IPS-15b (cell line): ENCODE results near the gene AFM.

Experiments used
- H3K27me3 ChIP-seq: one replicate; pipeline ENCODE4 v1.6.1; 2013; ENCODE audit warnings: low read length; ENCODE audit not compliant: control insufficient read depth, insufficient read depth
- H3K36me3 ChIP-seq: one replicate; pipeline ENCODE4 v1.6.1; 2013; ENCODE audit warnings: low read length; ENCODE audit not compliant: control insufficient read depth, insufficient read depth
- H3K4me1 ChIP-seq: one replicate; pipeline ENCODE4 v1.6.1; 2013; ENCODE audit warnings: mild to moderate bottlenecking, low read length; ENCODE audit not compliant: control insufficient read depth, insufficient read depth
- H3K4me3 ChIP-seq: one replicate; pipeline ENCODE4 v1.5.1; 2013; ENCODE audit warnings: low read depth, low read length
- H3K9ac ChIP-seq: one replicate; pipeline ENCODE4 v1.6.1; 2013; ENCODE audit warnings: low read depth, mild to moderate bottlenecking, low read length
- H3K9me3 ChIP-seq: one replicate; pipeline ENCODE4 v1.6.1; 2013; ENCODE audit warnings: mild to moderate bottlenecking, low read length; ENCODE audit not compliant: control insufficient read depth, insufficient read depth

The AFM gene

DNA sequence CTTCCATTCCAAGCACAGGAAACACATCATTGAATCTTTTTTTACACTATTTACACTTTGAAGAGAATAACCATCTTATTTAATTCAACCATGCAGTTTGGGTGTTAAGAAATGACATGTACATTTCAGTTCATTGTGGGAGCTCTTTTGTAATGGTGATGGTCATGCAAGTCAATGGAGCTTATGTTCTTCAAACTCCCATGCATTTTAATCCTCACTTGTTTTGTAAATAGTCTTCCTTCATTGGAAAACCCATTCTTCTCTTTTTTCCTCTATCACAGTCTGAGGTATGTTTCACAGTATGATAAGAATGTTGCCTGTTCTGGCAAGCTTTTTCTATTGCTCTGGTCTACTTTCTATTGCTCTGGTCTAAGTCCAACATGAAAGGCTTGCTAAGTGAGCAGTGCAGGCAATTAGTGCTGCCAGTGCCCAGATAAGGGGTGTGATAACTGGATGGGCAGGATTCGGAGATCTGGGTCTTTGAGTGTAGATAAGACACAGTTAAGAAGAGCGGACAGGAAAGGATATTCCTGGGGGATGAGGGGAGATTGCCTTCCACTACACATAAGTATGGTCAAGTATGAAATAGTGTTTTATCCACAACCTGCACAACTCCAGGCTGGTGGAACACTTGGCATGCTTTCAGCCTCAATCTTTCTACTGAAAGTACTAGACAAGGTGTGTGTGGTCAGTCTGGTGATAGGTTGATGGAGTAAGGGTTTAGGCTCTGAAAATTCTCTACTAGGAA, 28.4 kb upstream of the AFM start:
- Histone ChIP-seq H3K4me1 (peaks cover 32% of the 10 kb centered on the region), H3K9me3 (no peaks in the 10 kb centered on the region), H3K27me3 (no peaks in the 10 kb centered on the region), H3K36me3 (no peaks in the 10 kb centered on the region), H3K4me3 (no peak overlapping the region), H3K9ac (no peak overlapping the region)

DNA sequence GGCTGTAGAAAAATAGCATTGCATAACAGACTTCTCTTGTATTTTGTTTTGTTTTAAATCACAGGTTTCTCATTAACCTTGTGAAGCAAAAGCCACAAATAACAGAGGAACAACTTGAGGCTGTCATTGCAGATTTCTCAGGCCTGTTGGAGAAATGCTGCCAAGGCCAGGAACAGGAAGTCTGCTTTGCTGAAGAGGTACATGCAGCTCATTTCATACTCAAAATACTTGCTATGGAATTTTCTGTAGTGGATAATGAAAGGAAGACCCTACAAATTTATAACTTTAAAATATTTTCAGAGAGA, 27.9 kb upstream of the AFM start:
- H3K27me3 ChIP-seq: no peaks in the 10 kb centered on the region
- no peaks in the 10 kb centered on the region for H3K36me3 ChIP-seq
- H3K9ac ChIP-seq: no peak overlapping the region
- no peaks in the 10 kb centered on the region for H3K9me3 ChIP-seq
- H3K4me1 ChIP-seq: peaks cover 32% of the 10 kb centered on the region
- H3K4me3 ChIP-seq: no peak overlapping the region

DNA sequence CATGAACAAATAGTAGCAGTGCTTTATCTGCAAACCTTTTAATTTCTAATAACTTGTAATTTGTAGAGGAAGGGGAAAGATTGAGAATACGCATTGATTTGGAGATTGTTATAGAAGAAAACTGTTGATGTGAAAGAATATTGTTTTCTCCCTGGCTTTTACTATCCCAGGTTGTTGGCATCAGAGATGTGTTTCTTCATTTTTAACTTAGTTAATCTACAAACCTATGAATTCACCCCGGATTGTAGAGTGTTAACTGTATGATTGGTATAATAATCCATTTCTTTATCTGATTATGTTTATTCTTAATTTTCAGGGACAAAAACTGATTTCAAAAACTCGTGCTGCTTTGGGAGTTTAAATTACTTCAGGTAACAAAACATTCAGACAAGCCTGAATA, 26.6 kb upstream of the AFM start:
- Histone ChIP-seq H3K4me1 (peaks cover 30% of the 10 kb centered on the region), H3K9me3 (no peaks in the 10 kb centered on the region), H3K27me3 (no peaks in the 10 kb centered on the region), H3K36me3 (no peaks in the 10 kb centered on the region), H3K4me3 (no peak overlapping the region), H3K9ac (no peak overlapping the region)

DNA sequence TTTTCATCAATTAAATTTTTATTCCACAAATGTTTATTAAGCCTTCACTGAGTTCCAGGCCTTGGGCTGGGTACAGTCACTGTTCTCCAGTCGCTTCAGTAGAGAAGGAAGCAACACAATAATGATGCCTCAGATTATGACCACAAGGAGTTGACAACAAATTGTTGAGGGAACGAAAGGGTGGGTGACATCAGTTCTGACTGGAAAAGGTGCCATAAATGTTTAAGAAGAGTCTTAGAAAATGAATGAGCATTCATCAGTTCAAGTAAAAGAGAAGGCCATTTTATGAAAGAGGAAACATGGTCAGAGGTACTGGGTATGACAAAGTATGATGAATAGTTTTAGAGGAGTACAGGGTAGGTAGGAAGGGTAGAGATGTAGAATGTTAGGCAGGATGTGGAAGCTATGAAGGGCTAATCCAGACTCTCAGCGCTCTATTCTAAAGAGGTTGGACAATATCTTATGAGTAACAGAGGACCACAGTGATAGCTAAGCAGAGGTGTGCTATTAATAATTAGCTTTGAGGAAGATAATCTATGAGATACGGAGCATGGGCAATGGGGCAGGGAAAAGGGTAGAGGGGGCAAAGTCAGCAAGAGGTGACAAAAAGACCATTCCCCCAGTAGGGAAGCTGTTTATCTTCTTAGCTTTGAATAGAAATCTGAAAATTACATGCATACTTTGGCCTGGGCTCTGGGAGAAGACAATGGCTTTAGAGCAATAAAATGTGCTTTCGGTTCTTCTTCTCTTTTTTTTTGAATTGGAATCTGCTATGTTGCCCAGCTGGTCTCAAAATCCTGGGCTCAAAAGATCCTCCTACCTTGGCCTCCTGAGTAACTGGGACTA, 25.1 kb upstream of the AFM start:
- Histone ChIP-seq H3K4me3 (no peak overlapping the region), H3K9ac (no peak overlapping the region), H3K36me3 (no peaks in the 10 kb centered on the region), H3K9me3 (no peaks in the 10 kb centered on the region), H3K27me3 (no peaks in the 10 kb centered on the region), H3K4me1 (peaks cover 18% of the 10 kb centered on the region)

DNA sequence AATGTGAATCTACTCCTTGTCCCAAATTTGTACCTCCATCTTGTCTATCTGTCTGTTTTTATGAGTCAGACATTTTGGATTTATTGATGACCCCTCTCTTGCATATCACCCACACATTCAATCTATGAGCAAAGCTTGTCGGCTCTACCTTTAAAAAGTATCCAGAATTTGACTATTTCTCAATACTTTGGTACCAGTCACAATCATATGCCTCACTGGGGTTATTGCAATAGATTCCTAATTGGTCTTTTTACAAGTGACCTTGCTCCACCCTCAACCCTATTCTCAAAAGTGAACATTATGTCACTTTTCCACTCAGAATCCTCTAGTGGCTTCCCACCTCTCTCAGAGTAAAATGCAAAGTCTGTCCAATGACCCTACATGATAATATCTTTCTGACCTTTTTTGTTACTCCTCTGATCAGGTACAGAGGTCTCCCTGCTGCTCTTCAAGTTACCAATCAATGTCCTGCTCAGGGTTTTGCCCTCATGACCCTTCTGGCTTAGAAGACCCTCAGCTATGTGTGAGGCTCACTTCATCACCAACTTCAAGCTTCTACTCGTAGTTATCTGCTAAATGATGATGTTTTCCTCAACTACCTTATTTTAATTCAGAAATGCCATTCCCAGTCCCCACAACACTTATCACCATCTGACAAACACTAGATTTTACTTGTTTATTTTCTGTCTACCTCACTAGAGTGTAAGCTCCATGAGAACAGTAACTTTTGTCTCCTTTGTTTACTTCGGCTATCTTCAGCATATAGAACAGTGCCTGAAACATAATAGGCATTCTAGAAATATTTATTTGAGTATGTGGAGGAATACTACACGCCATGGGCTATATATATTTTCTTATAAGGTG, 23.1 kb upstream of the AFM start:
- H3K36me3 ChIP-seq: no peaks in the 10 kb centered on the region
- no peak overlapping the region for H3K4me3 ChIP-seq
- H3K4me1 ChIP-seq: peaks cover 3% of the 10 kb centered on the region
- no peaks in the 10 kb centered on the region for H3K9me3 ChIP-seq
- H3K9ac ChIP-seq: no peak overlapping the region
- H3K27me3 ChIP-seq: no peaks in the 10 kb centered on the region

DNA sequence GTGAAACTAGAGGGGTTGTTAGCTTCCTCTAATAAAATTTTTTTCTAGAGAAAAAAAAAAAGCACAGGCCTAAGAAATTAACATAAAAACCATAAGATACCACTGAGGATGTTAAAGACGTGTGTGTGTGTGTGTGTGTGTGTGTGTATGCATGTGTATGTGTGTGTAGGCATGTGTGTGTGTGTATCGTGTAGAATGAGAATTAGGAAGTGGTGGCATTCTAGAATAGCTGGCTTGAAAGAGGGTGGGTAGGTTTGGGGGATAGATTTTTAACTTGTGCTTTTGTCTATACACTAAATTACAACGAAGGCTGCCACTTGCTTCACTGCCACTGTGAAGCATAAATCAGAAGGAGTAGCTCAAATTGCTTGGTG, 22.5 kb upstream of the AFM start:
- Histone ChIP-seq H3K4me1 (no peaks in the 10 kb centered on the region), H3K9me3 (no peaks in the 10 kb centered on the region), H3K27me3 (no peaks in the 10 kb centered on the region), H3K4me3 (no peak overlapping the region), H3K36me3 (no peaks in the 10 kb centered on the region), H3K9ac (no peak overlapping the region)

DNA sequence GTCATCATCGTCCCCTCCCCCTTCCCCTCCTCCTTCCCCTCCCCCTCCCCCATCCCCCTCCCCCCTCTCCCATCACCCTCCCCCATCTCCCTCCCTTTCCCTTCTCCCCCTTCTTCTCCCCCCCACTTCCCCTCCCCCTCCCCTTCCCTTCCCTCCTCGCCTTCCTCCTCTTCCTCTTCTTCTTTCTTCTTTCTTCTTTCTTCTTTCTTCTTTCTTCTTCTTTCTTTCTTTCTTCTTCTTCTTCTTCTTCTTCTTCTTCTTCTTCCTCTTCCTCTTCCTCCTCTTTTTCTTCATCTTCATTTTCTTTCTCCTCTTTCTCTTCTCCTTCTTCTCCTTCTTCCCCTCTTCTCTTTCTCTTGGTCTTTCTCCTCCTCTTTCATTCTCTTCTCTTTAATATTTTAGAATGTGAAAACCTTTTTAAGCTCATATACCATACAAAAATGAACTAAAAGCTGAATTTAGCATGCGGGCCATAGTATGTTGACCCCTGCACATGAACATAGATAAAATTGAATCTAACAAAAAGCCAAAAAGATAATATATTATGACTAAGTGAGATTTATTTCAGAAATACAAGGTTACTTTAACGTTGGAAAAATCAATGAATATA, 20.5 kb upstream of the AFM start:
- no peak overlapping the region for H3K9ac ChIP-seq
- no peaks in the 10 kb centered on the region for H3K4me1 ChIP-seq
- H3K9me3 ChIP-seq: no peaks in the 10 kb centered on the region
- no peak overlapping the region for H3K4me3 ChIP-seq
- H3K36me3 ChIP-seq: no peaks in the 10 kb centered on the region
- H3K27me3 ChIP-seq: no peaks in the 10 kb centered on the region

DNA sequence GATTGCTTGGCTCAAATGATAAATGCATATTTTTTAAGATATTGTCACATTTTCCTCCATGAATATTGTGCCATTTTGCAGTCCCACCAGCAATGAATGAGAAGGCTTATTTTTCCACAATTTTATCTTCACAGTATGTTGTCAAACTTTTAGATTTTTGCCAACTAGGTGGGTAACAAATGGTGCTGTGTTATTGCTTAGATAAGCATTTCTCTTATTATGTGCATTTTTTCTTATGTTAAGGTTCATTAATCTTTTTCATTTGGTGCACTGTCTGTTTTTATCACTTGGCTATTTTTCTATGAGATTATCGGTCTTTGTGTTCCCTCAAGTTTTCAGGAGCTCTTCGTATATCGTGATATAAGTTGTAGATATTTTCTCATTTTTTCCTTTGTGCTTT, 13.4 kb upstream of the AFM start:
- Histone ChIP-seq H3K4me3 (no peak overlapping the region), H3K4me1 (no peaks in the 10 kb centered on the region), H3K27me3 (no peaks in the 10 kb centered on the region), H3K9ac (no peak overlapping the region), H3K36me3 (no peaks in the 10 kb centered on the region), H3K9me3 (no peaks in the 10 kb centered on the region)

DNA sequence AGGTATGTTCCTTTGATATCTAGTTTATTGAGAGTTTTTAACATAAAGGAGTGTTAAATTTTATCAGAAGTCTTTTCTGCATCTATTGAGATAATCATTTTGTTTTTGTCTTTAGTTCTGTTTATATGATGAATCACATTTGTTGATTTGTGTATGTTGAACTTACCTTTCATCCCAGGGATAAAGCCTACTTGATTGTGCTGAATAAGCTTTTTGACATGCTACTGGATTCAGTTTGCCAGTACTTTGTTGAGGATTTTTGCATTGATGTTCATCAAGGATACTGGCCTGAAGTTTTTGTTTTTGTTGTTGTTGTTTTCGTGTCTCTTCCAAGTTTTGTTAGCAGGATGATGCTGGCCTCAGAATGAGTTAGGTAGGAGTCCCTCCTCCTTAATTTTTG, 10.8 kb upstream of the AFM start:
- Histone ChIP-seq H3K9ac (no peak overlapping the region), H3K27me3 (no peaks in the 10 kb centered on the region), H3K36me3 (no peaks in the 10 kb centered on the region), H3K9me3 (peaks cover 7% of the 10 kb centered on the region), H3K4me1 (no peaks in the 10 kb centered on the region), H3K4me3 (no peak overlapping the region)

DNA sequence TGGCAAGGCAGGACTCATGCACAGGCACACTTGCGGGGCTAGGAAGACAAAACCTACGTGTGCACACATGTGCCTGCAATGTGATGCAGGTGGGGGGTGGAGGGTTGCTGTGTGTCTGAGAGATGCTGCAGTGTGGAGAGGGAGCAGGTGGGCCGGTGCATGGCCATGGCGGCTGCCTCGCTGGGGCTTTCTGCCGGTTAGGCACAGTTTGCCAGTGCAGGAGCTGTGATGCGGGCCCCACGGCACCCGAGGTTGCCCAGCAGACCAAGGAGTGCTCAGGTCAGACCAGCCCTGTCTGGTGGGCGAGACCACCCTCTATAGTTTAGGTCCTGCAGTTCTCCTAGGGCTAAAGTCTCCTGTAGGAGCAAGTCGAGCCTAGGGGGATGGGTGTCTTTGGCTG, 4.4 kb upstream of the AFM start:
- Histone ChIP-seq H3K4me3 (no peak overlapping the region), H3K4me1 (no peaks in the 10 kb centered on the region), H3K9ac (no peak overlapping the region), H3K36me3 (no peaks in the 10 kb centered on the region), H3K27me3 (no peaks in the 10 kb centered on the region), H3K9me3 (peaks cover 7% of the 10 kb centered on the region)

DNA sequence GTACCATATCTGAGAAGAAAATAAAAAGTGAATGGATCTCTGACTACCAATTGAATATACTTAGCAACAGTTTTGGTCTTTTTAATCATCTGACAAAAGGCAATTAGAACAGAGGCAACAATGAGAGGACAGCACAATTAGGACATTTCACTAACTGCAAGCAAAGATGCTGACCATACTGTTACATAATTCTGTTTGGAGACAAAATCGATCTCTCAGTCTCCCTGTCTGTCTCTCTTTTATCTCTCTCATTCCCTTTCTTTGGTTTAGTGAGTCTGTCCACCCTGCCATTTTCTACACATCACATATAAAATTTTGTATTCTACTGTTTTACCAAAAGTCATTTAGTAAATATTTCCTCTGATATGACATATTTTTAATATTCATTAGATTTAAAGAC, 2.2 kb upstream of the AFM start:
- H3K9me3 ChIP-seq: peaks cover 7% of the 10 kb centered on the region
- H3K4me1 ChIP-seq: no peaks in the 10 kb centered on the region
- H3K27me3 ChIP-seq: no peaks in the 10 kb centered on the region
- H3K36me3 ChIP-seq: no peaks in the 10 kb centered on the region
- no peak overlapping the region for H3K4me3 ChIP-seq
- no peak overlapping the region for H3K9ac ChIP-seq
